Activated CD4-positive, CD25-positive, alpha-beta regulatory T cell (primary cell): ENCODE data around the gene OLFML3.

Experiments used
- DNase-seq, 4 experiments: peaks; one replicate each; lab custom pipeline; 2025; lab: John Stamatoyannopoulos, UW

OLFML3 gene

GRCh38 chr1:113949007-113949406, 30.3 kb upstream of the OLFML3 start:
- no peak for DNase-seq

GRCh38 chr1:113950908-113951307, 28.4 kb upstream of the OLFML3 start:
- no peak for DNase-seq

GRCh38 chr1:113951719-113952118, 27.6 kb upstream of the OLFML3 start:
- DNase-seq = no peak

GRCh38 chr1:113957984-113958383, 21.3 kb upstream of the OLFML3 start:
- no peak for DNase-seq

GRCh38 chr1:113958691-113959090, 20.6 kb upstream of the OLFML3 start:
- no peak for DNase-seq

- DNase-seq = no peak
Observed at GRCh38 chr1:113963281-113963906, 15.9 kb upstream of the OLFML3 start.

GRCh38 chr1:113965703-113966412, 13.4 kb upstream of the OLFML3 start:
- DNase-seq = no peak

- DNase-seq = no peak
Observed at GRCh38 chr1:113972954-113973353, 6.3 kb upstream of the OLFML3 start.

- DNase-seq = no peak
Observed at GRCh38 chr1:113975211-113975895, 3.9 kb upstream of the OLFML3 start.

- no peak for DNase-seq
Observed at GRCh38 chr1:113976609-113977278, 2.5 kb upstream of the OLFML3 start.

GRCh38 chr1:113977906-113978305, 1.4 kb upstream of the OLFML3 start:
- DNase-seq = no peak

GRCh38 chr1:113980110-113980509, 836 bp downstream of the OLFML3 start:
- no peak for DNase-seq

- DNase-seq = no peak
Observed at GRCh38 chr1:113981962-113982931, 3.0 kb downstream of the OLFML3 start.

- no peak for DNase-seq
Observed at GRCh38 chr1:113982949-113983348, 3.7 kb downstream of the OLFML3 start.

- no peak for DNase-seq
Observed at GRCh38 chr1:113983391-113983790, 4.1 kb downstream of the OLFML3 start.

GRCh38 chr1:113983826-113984225, 4.6 kb downstream of the OLFML3 start:
- no peak for DNase-seq

GRCh38 chr1:113984710-113985109, 5.4 kb downstream of the OLFML3 start:
- DNase-seq = no peak

GRCh38 chr1:113986802-113987201, 7.5 kb downstream of the OLFML3 start:
- DNase-seq = no peak

- DNase-seq = no peak
Observed at GRCh38 chr1:113987259-113987658, 8.0 kb downstream of the OLFML3 start.

GRCh38 chr1:113990530-113990929, 11.3 kb downstream of the OLFML3 start:
- DNase-seq = no peak

GRCh38 chr1:113990961-113991360, 11.7 kb downstream of the OLFML3 start:
- no peak for DNase-seq
